ENCODE measurements around the gene PPP4R2. TPM values are rescaled to one million over a fixed set of nuclear protein-coding genes. Genes with fewer than 3 reads are reported as not detected.

PPP4R2 gene
- total and polyA plus RNA-seq, 10 of the 15 experiments (the other 5 are each of a cell fraction or from before 2014, with no cell fraction given), result 16.7 to 83.4 (median 38.9) TPM

GRCh38 chr3:72996121-72996472, 514 bp upstream of the PPP4R2 start:
- Histone ChIP-seq H3K36me3 (ENCODE audit: control insufficient read depth in 2 of 2, insufficient read depth in 2 of 2, low read length in 1 of 2) (peaks cover 0 to 4% of the 10 kb centered on the region in 2 experiments; a peak in 1 of 4 replicates), H3K9ac (ENCODE audit: control insufficient read depth, insufficient read depth, low read length) (peak overlapping the region; percentile 80), H3K4me2 (ENCODE audit: control insufficient read depth, insufficient read depth) (peak overlapping the region; percentile 97), H3K9me3 (replicated peaks; ENCODE audit: control insufficient read depth, insufficient read depth, low read length) (no peaks in the 10 kb centered on the region), H3K27ac (ENCODE audit: control insufficient read depth, insufficient read depth) (peak overlapping the region; percentile 90), H4K20me1 (ENCODE audit: control insufficient read depth, insufficient read depth) (no peaks in the 10 kb centered on the region), H3K79me2 (ENCODE audit: control insufficient read depth, insufficient read depth, low read length) (peaks cover 43% of the 10 kb centered on the region), H3K27me3 (replicated peaks in 1 of 2; ENCODE audit: control insufficient read depth in 2 of 2, insufficient read depth in 2 of 2, low read length in 1 of 2) (no peaks in the 10 kb centered on the region), H3K4me3 (peak overlapping the region; percentile 62; the same call in 1 of the 2 replicates), H2AFZ (ENCODE audit: control insufficient read depth, low read depth, low read length) (peak overlapping the region; percentile 97), H3K4me1 (ENCODE audit: control insufficient read depth, insufficient read depth, low read length) (peaks cover 4% of the 10 kb centered on the region)
- ChIA-PET RAD21 (ENCODE audit: unreplicated experiment) (interaction anchor here (0.7 to 5.0 kb wide), 3 partner anchors 46 to 59 kb away, joined by 5 to 48 read pairs (median 31); no protein-coding TSS in a partner anchor), POLR2A (interaction anchor here (0.6 to 2.1 kb wide), 4 partner anchors 14 to 95 kb away, joined by 3 to 9 read pairs (median 4); no protein-coding TSS in a partner anchor), CTCF (interaction anchor here (0.5 to 7.2 kb wide), 4 partner anchors 13 to 61 kb away, joined by 3 to 88 read pairs (median 16); no protein-coding TSS in a partner anchor), SMC1A (ENCODE audit: uncharacterized antibody, unreplicated experiment) (interaction anchor here (1.0 to 6.6 kb wide), 6 partner anchors 15 to 145 kb away, joined by 3 to 62 read pairs (median 4); no protein-coding TSS in a partner anchor)
- FAIRE-seq, result no peak
- ATAC-seq, result no peak
- in situ Hi-C loops (cut with MboI) (no loop called here), intact Hi-C loops (cut with micrococcal nuclease; ENCODE audit: unreplicated experiment) (loop anchor here (2.0 to 5.0 kb wide), 5 partner anchors 19 to 147 kb away; partner anchors contain the start of gene SHQ1)
- WGBS (ENCODE audit: insufficient coverage, insufficient replicate concordance, low lambda C conversion rate, missing lambda C conversion rate), result 79% methylated on average over 20 of the region's 20 CpGs
- DNase-seq (ENCODE audit: low read depth, low spot score), result no peak
- BruUV-seq (replicated peaks), result no TSS peak
- 0 out of 2 replicates have a peak, but pooled peaks have one; percentile 46 for TF ChIP-seq MLLT1 (IDR thresholded peaks at IDR 0.05)
- no peak for TF ChIP-seq ETV6 (conservative IDR thresholded peaks at IDR 0.05 in 1 of 2, IDR thresholded peaks at IDR 0.05 in 1 of 2; ENCODE audit: borderline replicate concordance in 1 of 2, low read depth in 1 of 2)
- TF ChIP-seq MTA2 (IDR thresholded peaks at IDR 0.05; ENCODE audit: low read depth), result peak; percentile 18; the same call in 1 of the 2 replicates
- TF ChIP-seq RAD21 (IDR thresholded peaks at IDR 0.05; ENCODE audit: insufficient read depth, low read depth, low read length), result no peak
- TF ChIP-seq SMAD5 (IDR thresholded peaks at IDR 0.05; ENCODE audit: low read depth), result no peak
- no peak for TF ChIP-seq CBX3 (IDR thresholded peaks at IDR 0.05; ENCODE audit: borderline replicate concordance, low read depth)
- no peak for TF ChIP-seq CHD1 (IDR thresholded peaks at IDR 0.05; ENCODE audit: low read depth, low read length)
- TF ChIP-seq SMAD1 (IDR thresholded peaks at IDR 0.05; ENCODE audit: low read depth, partially characterized antibody), result no peak
- TF ChIP-seq USF1 (IDR thresholded peaks at IDR 0.05; ENCODE audit: borderline replicate concordance, extremely low read length, insufficient read depth, low read depth, low read length), result no peak
- TF ChIP-seq NBN (IDR thresholded peaks at IDR 0.05), result no peak
- TF ChIP-seq ZNF24 (IDR thresholded peaks at IDR 0.05), result no peak
- no peak for TF ChIP-seq HSF1 (IDR thresholded peaks at IDR 0.05; ENCODE audit: low read depth, low read length)
- no peak for TF ChIP-seq ASH2L (IDR thresholded peaks at IDR 0.05; ENCODE audit: borderline replicate concordance, low read depth)
- no peak for TF ChIP-seq CBX5 (IDR thresholded peaks at IDR 0.05; ENCODE audit: low read depth)
- TF ChIP-seq MYC (IDR thresholded peaks at IDR 0.05; ENCODE audit: insufficient read depth, insufficient read length, insufficient replicate concordance, low read length, severe bottlenecking), result no peak
- TF ChIP-seq SPI1 (IDR thresholded peaks at IDR 0.05; ENCODE audit: borderline replicate concordance, insufficient read depth, low read depth, low read length), result no peak
- TF ChIP-seq SP1 (IDR thresholded peaks at IDR 0.05; ENCODE audit: low read depth, low read length), result no peak
- no peak for TF ChIP-seq FOS (IDR thresholded peaks at IDR 0.05; ENCODE audit: borderline replicate concordance, extremely low read depth, insufficient read length)
- no peak for TF ChIP-seq SIN3A (IDR thresholded peaks at IDR 0.05; ENCODE audit: low read depth, low read length)
- no peak for TF ChIP-seq KDM1A (IDR thresholded peaks at IDR 0.05; ENCODE audit: borderline replicate concordance)
- no peak for TF ChIP-seq NFYA (IDR thresholded peaks at IDR 0.05; ENCODE audit: borderline replicate concordance, low read depth, low read length)
- TF ChIP-seq PAX5 (IDR thresholded peaks at IDR 0.05; ENCODE audit: borderline replicate concordance, low read depth, low read length), result no peak
